Liver (tissue), 9 donors: ENCODE data around the gene MDP1. TPM values are rescaled to one million over a fixed set of nuclear protein-coding genes. Genes with fewer than 3 reads are reported as not detected.

Source experiments
- DNase-seq: peaks from one replicate; pipeline ENCODE4 v3.0.0-alpha.2; 2017; ENCODE audit warnings: low spot score
- H3K27ac ChIP-seq, 2 donors: one replicate each; pipeline ENCODE4 v1.7.0; 2013; ENCODE audit warnings: inconsistent platforms in 2 of 2, low read length in 2 of 2, control low read depth in 1 of 2, low read depth in 1 of 2, mild to moderate bottlenecking in 1 of 2
- H3K27me3 ChIP-seq, 4 donors: one replicate each; pipeline versions ENCODE4 v1.6.1 to v1.7.0; 2013; ENCODE audit warnings: low read length in 3 of 4, inconsistent platforms in 1 of 4, mild to moderate bottlenecking in 1 of 4, moderate library complexity in 1 of 4; ENCODE audit not compliant: control insufficient read depth in 4 of 4, insufficient read depth in 4 of 4
- H3K36me3 ChIP-seq, 4 donors: one replicate each; pipeline versions ENCODE4 v1.6.1 to v1.7.0; 2013; ENCODE audit warnings: low read length in 3 of 4, mild to moderate bottlenecking in 3 of 4, low read depth in 1 of 4, moderate library complexity in 1 of 4; ENCODE audit not compliant: control insufficient read depth in 4 of 4, insufficient read depth in 3 of 4
- H3K4me1 ChIP-seq, 4 donors: one replicate each; pipeline versions ENCODE4 v1.6.1 to v1.7.0; 2013; ENCODE audit warnings: low read length in 3 of 4, mild to moderate bottlenecking in 3 of 4, moderate library complexity in 1 of 4; ENCODE audit not compliant: control insufficient read depth in 4 of 4, insufficient read depth in 4 of 4
- H3K4me3 ChIP-seq, 3 donors: one replicate each; pipeline versions ENCODE4 v1.6.1 to v1.7.0; 2013; ENCODE audit warnings: low read length in 3 of 3, control low read depth in 1 of 3, low read depth in 1 of 3, mild to moderate bottlenecking in 1 of 3
- H3K9ac ChIP-seq, 2 donors: one replicate each; pipeline ENCODE4 v1.7.0; 2013; ENCODE audit warnings: low read length in 2 of 2, mild to moderate bottlenecking in 2 of 2, moderate library complexity in 2 of 2, control low read depth in 1 of 2, low read depth in 1 of 2
- H3K9me3 ChIP-seq, 4 donors: one replicate each; pipeline versions ENCODE4 v1.6.1 to v1.7.0; 2013; ENCODE audit warnings: low read length in 3 of 4; ENCODE audit not compliant: control insufficient read depth in 4 of 4
- EGR1 ChIP-seq, 2 donors: IDR thresholded peaks; 2 replicates each; pipeline ENCODE4 v1.6.1; 2016 to 2018; ENCODE audit warnings: antibody characterized with exemption in 2 of 2, low read depth in 2 of 2
- FOXA1 ChIP-seq: IDR thresholded peaks from 2 replicates; pipeline ENCODE4 v1.6.1; 2016; ENCODE audit warnings: antibody characterized with exemption
- HNF4A ChIP-seq, 2 donors: conservative IDR thresholded peaks; 2 replicates each; pipeline ENCODE4 v1.6.1; 2016; ENCODE audit warnings: antibody characterized with exemption in 2 of 2, mild to moderate bottlenecking in 2 of 2
- HNF4G ChIP-seq: IDR thresholded peaks from 2 replicates; pipeline ENCODE4 v1.6.1; 2016; ENCODE audit warnings: antibody characterized with exemption
- JUND ChIP-seq, 2 donors: IDR thresholded peaks; 2 replicates each; pipeline ENCODE4 v1.6.1; 2016; ENCODE audit warnings: antibody characterized with exemption in 2 of 2
- NR2F2 ChIP-seq: IDR thresholded peaks from 2 replicates; pipeline ENCODE4 v1.6.1; 2016; ENCODE audit warnings: antibody characterized with exemption
- SP1 ChIP-seq: IDR thresholded peaks from 2 replicates; pipeline ENCODE4 v1.6.1; 2018; ENCODE audit warnings: antibody characterized with exemption, mild to moderate bottlenecking
- YY1 ChIP-seq: IDR thresholded peaks from 2 replicates; pipeline ENCODE4 v1.6.1; 2016; ENCODE audit warnings: antibody characterized with exemption, mild to moderate bottlenecking
- WGBS: extraction: QIAGEN DNeasy Blood & Tissue Kit; methylation state at CpG from one replicate; pipeline ENCODE4 v1.1.7; 2013; 5-methylcytosine and 5-hydroxymethylcytosine counted together
- polyA plus RNA-seq, 2 donors: library from polyadenylated mRNA; stranded (reverse) in 1 of 2; unstranded in 1 of 2; fragments of 200-250 nt in 1 of 2; fragments of >200 nt in 1 of 2; fragmentation: Nextera tagmentation in 1 of 2; extraction: Ambion mirVana in 1 of 2; gene quantifications; one replicate each; pipeline versions ENCODE4 v1.2.1 to v1.2.3, GENCODE V29; 2013 to 2015
- total RNA-seq, 2 donors: library from RNA; depleted of rRNA; stranded (reverse); fragments of >200 nt; gene quantifications; one replicate each; pipeline ENCODE4 v1.2.3, GENCODE V29; 2014
- TF ChIP-seq, protein P1 (sequence below): fragments of 150-350 bp; IDR thresholded peaks from 2 replicates; pipeline ENCODE4 v1.5.1; 2017; ENCODE audit warnings: improper control_type of control experiment, low read depth, low read length; ENCODE audit not compliant: missing input control
- TF ChIP-seq, protein P2 (sequence below): IDR thresholded peaks from 2 replicates; pipeline ENCODE4 v1.6.1; 2016; ENCODE audit warnings: antibody characterized with exemption, mild to moderate bottlenecking
- TF ChIP-seq, protein P3 (sequence below): IDR thresholded peaks from 2 replicates; pipeline ENCODE4 v1.6.1; 2016; ENCODE audit warnings: antibody characterized with exemption
- TF ChIP-seq, protein P4 (sequence below): IDR thresholded peaks from 2 replicates; pipeline ENCODE4 v1.6.1; 2016; ENCODE audit warnings: antibody characterized with exemption
- TF ChIP-seq, protein P5 (sequence below): IDR thresholded peaks from 2 replicates; pipeline ENCODE4 v1.6.1; 2016; ENCODE audit warnings: antibody characterized with exemption
- donor health status: healthy.
- donor health status: healthy.
- donor health status: healthy.
- donor health status: healthy.
- donor health status: healthy.

Gene MDP1
- total and polyA plus RNA-seq, 4 donors: 3.2 to 13.4 (median 7.0) TPM

DNA sequence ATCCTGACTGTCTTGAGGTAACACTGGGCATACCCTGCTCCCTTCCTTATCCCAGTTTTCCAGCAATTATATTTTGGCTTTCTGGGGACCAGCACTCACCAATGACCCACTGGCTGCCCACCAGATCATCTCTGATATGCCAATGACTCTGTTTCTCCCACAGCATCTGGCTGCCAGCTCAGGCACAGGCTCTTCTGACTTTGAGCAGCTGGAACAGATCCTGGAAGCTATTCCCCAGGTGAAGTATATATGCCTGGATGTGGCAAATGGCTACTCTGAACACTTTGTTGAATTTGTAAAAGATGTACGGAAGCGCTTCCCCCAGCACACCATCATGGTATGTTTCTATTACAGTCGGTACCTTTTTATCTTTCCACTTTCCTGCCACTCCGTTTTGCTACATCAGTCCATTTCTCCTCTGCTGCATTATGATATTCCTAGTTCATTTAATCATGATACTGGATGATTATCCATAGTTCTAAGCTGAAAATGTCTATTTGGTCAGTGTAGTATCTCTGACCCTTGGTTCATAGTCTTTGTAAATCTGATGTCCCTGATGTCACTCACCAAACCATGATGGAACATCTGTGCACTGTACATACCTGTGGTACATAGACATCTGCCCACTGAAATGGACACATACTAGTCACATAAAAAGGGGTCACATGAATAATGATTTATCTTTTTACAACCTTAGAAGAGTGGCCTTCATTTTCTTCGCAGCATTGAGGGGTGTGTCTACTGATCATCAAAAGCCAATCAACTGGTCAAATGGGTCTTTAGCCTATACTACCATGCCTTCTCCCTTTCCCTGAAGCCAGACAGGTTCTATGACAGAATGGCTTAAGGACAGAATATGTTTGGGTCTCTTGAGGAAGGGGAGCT lies 20.2 kb upstream of the MDP1 start:
- no peak overlapping the region for H3K9ac ChIP-seq
- TF ChIP-seq, protein P1, sequence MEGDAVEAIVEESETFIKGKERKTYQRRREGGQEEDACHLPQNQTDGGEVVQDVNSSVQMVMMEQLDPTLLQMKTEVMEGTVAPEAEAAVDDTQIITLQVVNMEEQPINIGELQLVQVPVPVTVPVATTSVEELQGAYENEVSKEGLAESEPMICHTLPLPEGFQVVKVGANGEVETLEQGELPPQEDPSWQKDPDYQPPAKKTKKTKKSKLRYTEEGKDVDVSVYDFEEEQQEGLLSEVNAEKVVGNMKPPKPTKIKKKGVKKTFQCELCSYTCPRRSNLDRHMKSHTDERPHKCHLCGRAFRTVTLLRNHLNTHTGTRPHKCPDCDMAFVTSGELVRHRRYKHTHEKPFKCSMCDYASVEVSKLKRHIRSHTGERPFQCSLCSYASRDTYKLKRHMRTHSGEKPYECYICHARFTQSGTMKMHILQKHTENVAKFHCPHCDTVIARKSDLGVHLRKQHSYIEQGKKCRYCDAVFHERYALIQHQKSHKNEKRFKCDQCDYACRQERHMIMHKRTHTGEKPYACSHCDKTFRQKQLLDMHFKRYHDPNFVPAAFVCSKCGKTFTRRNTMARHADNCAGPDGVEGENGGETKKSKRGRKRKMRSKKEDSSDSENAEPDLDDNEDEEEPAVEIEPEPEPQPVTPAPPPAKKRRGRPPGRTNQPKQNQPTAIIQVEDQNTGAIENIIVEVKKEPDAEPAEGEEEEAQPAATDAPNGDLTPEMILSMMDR: no peak
- no peak for TF ChIP-seq YY1
- TF ChIP-seq NR2F2: no peak
- no peak for TF ChIP-seq FOXA1
- no peak for TF ChIP-seq HNF4A (conservative IDR thresholded peaks at IDR 0.05)
- TF ChIP-seq JUND (IDR thresholded peaks at IDR 0.05): no peak
- no peak for TF ChIP-seq SP1
- TF ChIP-seq, protein P2, sequence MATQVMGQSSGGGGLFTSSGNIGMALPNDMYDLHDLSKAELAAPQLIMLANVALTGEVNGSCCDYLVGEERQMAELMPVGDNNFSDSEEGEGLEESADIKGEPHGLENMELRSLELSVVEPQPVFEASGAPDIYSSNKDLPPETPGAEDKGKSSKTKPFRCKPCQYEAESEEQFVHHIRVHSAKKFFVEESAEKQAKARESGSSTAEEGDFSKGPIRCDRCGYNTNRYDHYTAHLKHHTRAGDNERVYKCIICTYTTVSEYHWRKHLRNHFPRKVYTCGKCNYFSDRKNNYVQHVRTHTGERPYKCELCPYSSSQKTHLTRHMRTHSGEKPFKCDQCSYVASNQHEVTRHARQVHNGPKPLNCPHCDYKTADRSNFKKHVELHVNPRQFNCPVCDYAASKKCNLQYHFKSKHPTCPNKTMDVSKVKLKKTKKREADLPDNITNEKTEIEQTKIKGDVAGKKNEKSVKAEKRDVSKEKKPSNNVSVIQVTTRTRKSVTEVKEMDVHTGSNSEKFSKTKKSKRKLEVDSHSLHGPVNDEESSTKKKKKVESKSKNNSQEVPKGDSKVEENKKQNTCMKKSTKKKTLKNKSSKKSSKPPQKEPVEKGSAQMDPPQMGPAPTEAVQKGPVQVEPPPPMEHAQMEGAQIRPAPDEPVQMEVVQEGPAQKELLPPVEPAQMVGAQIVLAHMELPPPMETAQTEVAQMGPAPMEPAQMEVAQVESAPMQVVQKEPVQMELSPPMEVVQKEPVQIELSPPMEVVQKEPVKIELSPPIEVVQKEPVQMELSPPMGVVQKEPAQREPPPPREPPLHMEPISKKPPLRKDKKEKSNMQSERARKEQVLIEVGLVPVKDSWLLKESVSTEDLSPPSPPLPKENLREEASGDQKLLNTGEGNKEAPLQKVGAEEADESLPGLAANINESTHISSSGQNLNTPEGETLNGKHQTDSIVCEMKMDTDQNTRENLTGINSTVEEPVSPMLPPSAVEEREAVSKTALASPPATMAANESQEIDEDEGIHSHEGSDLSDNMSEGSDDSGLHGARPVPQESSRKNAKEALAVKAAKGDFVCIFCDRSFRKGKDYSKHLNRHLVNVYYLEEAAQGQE: no peak
- no peak for TF ChIP-seq EGR1 (IDR thresholded peaks at IDR 0.05; ENCODE audit: low read depth in 2 of 2)
- TF ChIP-seq, protein P3, sequence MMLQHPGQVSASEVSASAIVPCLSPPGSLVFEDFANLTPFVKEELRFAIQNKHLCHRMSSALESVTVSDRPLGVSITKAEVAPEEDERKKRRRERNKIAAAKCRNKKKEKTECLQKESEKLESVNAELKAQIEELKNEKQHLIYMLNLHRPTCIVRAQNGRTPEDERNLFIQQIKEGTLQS: no peak
- TF ChIP-seq, protein P4, sequence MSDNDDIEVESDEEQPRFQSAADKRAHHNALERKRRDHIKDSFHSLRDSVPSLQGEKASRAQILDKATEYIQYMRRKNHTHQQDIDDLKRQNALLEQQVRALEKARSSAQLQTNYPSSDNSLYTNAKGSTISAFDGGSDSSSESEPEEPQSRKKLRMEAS: no peak
- H3K9me3 ChIP-seq: no peaks in the 10 kb centered on the region
- H3K27me3 ChIP-seq: no peaks in the 10 kb centered on the region
- H3K27ac ChIP-seq: no peak overlapping the region
- peaks cover 10 to 57% (median 46%) of the 10 kb centered on the region in 4 donors for H3K36me3 ChIP-seq
- no peak for DNase-seq
- no peak overlapping the region for H3K4me3 ChIP-seq
- WGBS: 94% methylated on average over 5 of the region's 5 CpGs
- peaks cover 9 to 43% (median 36%) of the 10 kb centered on the region in 4 donors for H3K4me1 ChIP-seq

DNA sequence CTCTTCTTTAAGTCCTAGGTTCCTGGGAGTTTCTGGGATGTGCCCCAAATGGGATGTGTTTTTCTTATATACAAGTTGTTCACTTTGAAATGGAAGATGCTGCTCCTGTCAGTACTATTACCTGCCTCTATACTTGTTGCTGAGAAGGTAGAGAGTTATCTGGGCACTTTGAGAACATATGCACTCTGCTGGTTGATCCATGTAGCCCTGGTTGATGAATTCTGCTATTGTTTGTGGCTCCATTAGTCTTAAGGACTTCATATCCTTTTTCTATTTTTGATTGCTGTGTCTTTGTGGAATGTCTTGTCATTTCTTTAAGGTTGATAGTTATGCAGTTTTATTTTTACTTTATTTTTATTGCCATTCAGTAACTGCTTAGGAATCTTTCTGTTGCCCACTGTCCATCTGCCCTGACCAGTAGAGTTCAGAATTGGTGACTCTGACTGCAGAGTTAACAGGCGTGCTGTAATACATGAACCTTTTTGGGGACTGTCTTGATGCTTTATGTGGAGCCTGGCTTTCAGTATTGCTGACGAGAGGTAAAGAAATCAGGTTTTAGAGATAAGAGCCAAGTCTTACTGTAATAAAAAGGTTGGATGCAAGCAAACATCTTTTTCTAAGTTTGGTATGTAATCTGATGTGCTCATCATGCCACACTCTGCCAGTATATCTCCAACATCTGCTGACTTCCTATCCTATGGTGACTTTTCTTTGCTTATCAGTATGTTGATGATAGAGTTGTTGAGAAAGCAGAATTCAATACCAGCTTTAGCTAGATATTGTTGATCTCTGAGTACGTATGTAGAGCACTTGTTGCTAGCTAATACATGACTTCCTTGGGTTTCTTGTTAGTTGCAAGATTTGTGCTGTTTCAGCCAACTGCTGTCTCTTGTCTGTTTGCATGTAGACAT lies 18.5 kb upstream of the MDP1 start:
- Histone ChIP-seq H3K4me3 (no peak overlapping the region), H3K9me3 (no peaks in the 10 kb centered on the region), H3K9ac (no peak overlapping the region), H3K27ac (no peak overlapping the region), H3K36me3 (peaks cover 6 to 40% (median 31%) of the 10 kb centered on the region in 4 donors), H3K27me3 (no peaks in the 10 kb centered on the region), H3K4me1 (peaks cover 5 to 34% (median 25%) of the 10 kb centered on the region in 4 donors)
- DNase-seq: no peak
- WGBS: 91% methylated on average over 3 of the region's 3 CpGs
- TF ChIP-seq JUND (IDR thresholded peaks at IDR 0.05): no peak
- TF ChIP-seq, protein P2: no peak
- no peak for TF ChIP-seq HNF4G
- TF ChIP-seq, protein P4: no peak
- TF ChIP-seq, protein P5, sequence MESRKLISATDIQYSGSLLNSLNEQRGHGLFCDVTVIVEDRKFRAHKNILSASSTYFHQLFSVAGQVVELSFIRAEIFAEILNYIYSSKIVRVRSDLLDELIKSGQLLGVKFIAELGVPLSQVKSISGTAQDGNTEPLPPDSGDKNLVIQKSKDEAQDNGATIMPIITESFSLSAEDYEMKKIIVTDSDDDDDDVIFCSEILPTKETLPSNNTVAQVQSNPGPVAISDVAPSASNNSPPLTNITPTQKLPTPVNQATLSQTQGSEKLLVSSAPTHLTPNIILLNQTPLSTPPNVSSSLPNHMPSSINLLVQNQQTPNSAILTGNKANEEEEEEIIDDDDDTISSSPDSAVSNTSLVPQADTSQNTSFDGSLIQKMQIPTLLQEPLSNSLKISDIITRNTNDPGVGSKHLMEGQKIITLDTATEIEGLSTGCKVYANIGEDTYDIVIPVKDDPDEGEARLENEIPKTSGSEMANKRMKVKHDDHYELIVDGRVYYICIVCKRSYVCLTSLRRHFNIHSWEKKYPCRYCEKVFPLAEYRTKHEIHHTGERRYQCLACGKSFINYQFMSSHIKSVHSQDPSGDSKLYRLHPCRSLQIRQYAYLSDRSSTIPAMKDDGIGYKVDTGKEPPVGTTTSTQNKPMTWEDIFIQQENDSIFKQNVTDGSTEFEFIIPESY: no peak
- TF ChIP-seq YY1: no peak
